AG10803 (cell line): ENCODE data around the gene GAST.

ENCODE experiments used
- DNase-seq: peaks from one replicate; pipeline ENCODE4 v3.0.0; 2010; ENCODE audit warnings: low read depth
- H3K4me3 ChIP-seq: 2 replicates; pipeline ENCODE4 v1.5.1; 2011; ENCODE audit warnings: mild to moderate bottlenecking, low read length, control low read depth
- TF ChIP-seq, protein P1 (sequence below): conservative IDR thresholded peaks from 2 replicates; pipeline ENCODE4 v1.5.1; 2011; ENCODE audit warnings: mild to moderate bottlenecking, low read length, control low read depth, inconsistent platforms

Gene GAST

DNA sequence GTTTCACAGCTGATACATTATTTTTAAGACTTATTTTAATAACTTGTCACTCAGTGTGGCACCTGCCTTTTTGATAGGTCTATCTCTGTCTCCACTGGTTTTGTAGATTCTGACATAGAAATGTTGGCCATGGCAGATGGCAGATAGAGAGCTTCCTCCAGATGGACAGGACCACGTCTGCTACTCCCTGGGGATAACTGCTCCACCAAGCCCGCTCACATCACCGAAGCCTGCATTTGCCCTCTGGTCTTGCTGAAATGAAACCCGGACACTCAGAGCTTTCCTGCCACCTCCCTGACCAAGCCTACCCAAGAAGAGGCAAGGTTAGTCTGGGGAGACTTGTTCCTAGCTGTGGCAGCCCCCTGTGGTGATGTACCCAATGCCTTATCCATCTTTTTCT is 38.7 kb downstream of the GAST start:
- TF ChIP-seq, protein P1, sequence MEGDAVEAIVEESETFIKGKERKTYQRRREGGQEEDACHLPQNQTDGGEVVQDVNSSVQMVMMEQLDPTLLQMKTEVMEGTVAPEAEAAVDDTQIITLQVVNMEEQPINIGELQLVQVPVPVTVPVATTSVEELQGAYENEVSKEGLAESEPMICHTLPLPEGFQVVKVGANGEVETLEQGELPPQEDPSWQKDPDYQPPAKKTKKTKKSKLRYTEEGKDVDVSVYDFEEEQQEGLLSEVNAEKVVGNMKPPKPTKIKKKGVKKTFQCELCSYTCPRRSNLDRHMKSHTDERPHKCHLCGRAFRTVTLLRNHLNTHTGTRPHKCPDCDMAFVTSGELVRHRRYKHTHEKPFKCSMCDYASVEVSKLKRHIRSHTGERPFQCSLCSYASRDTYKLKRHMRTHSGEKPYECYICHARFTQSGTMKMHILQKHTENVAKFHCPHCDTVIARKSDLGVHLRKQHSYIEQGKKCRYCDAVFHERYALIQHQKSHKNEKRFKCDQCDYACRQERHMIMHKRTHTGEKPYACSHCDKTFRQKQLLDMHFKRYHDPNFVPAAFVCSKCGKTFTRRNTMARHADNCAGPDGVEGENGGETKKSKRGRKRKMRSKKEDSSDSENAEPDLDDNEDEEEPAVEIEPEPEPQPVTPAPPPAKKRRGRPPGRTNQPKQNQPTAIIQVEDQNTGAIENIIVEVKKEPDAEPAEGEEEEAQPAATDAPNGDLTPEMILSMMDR, result no peak
- H3K4me3 ChIP-seq, result no peak overlapping the region
- no peak for DNase-seq

DNA sequence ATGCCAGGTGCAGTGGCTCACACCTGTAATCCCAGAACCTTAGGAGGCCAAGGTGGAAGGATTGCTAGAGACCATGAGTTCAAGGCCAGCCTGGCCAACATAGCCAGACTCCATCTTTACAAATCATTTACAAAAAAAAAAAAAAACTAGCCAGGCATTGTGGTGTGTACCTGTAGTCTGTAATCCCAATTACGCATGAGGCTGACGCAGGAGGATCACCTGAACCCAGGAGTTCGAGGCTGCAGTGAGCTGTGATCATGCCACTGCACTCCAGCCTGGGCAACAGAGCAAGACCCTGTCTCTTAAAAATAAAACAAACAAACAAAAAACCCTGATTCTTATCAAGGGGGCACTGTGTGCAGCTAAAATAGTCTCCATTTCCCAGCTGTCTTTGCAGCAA is 39.2 kb downstream of the GAST start:
- H3K4me3 ChIP-seq, result no peak overlapping the region
- TF ChIP-seq, protein P1, result no peak
- DNase-seq, result no peak

DNA sequence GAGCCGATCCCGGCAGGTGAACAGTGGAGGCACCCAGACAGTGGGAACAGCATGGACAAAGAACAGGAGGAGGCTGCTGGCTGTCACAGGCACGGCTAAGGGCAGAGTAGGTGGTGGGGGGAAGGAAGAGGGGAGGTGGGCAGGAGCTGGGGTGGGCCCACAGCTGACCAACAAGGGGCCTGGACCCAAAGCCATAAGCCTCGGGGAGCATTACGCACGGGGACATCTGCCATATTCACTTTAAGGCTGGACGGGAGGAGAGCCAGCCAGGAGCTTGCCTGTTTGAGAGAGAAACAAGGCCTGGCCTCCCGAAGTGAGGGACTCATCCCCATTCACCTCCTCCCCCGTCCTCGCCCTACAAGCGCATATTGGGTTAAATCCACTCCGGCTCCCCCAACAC is 41.9 kb downstream of the GAST start:
- no peak overlapping the region for H3K4me3 ChIP-seq
- no peak for DNase-seq
- TF ChIP-seq, protein P1, result no peak

DNA sequence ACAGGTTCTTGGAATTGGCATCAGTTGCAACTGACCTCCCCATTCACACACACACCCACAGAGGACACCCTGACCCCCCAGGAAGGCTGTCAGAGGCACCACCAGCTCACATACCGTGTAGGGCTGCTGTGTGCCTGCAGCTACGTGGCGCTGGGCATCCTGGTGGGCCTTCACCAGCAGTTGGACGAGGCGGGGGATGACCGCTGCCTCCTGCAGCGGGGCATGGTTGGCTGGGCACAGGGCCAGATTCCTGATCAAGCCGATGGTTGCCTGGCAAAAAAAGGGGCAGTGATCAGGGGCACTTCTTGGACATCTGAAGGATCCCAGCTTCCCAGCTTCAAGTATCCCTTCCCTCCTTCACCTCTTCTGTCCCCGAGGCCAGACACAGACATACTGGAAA is 46.5 kb downstream of the GAST start:
- TF ChIP-seq, protein P1, result no peak
- H3K4me3 ChIP-seq, result no peak overlapping the region
- no peak for DNase-seq

DNA sequence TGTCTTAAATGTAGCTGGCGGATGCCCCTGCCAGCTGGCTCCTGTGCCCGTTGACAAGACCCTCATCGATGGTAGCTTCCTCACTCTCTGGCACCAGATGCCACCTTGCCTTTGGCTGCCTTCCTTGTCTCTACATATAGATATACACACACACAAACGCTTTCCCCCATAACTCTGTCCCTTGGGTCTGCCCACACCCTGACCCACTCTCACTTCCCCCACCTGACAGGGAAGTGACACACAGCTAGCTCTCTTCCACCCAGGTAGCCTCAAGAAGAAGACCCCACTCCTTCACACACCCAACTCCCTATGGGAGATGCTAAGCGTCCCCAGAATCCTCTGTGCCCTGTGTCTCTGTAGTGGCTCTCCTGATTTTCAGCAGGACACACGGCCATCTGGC is 48.7 kb downstream of the GAST start:
- TF ChIP-seq, protein P1, result no peak
- H3K4me3 ChIP-seq, result no peak overlapping the region
- DNase-seq, result no peak

DNA sequence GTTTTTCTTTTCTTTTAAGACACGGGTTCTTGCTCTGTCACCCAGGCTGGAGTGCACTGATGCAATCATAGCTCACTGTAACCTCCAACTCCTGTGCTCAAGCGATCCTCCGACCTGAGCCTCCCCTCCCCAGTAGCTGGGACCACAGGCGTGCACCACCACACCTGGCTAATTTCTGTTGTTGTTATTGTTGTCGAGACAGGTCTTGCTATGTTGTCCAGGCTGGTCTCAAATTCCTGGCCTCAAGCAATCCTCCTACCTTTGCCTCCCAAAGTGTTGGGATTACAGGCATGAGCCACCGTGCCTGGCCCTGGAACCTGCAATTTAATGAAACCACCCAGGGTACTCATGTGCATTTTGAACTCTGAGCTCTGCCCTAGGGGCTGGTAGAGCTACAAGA is 50.3 kb downstream of the GAST start:
- DNase-seq, result no peak
- H3K4me3 ChIP-seq, result no peak overlapping the region
- TF ChIP-seq, protein P1, result no peak

DNA sequence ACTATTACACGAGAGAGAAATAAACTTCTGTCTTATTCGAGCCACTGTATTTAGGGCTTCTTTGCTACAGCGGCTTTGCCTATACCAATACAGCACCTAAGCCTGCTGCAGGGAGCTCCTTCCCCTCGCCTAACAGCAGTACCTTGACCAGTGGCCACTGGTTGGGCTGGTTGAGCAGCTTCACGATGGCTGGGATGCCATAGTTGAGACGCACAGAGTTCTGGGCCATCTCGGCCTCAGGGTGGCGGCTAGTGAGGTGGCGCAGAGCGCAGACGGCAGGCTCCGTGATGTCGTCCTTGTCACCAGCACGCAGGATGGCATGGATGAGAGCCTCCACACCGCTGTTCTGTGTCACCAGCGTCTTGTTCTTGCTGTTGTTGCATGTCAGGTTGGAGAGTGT is 50.7 kb downstream of the GAST start:
- TF ChIP-seq, protein P1, result no peak
- H3K4me3 ChIP-seq, result no peak overlapping the region
- DNase-seq, result no peak
